Sigmoid colon (tissue), 7 donors: ENCODE measurements around the gene PRDX5. TPM values are rescaled to one million over a fixed set of nuclear protein-coding genes. Genes with fewer than 3 reads are reported as not detected.

Source experiments
- DNase-seq: peaks from one replicate; pipeline ENCODE4 v3.0.0-alpha.2; 2019
- H3K27ac ChIP-seq, 4 donors: fragments of 200-600 bp; sonication (generic); one replicate each; pipeline ENCODE4 v1.5.1; 2016 to 2019; ENCODE audit warnings: mild to moderate bottlenecking in 1 of 4
- H3K27me3 ChIP-seq, 3 donors: fragments of 200-600 bp; sonication (generic); one replicate each; pipeline ENCODE4 v1.5.1; 2019; ENCODE audit warnings: mild to moderate bottlenecking in 1 of 3
- H3K36me3 ChIP-seq, 4 donors: fragments of 200-600 bp; sonication (generic); one replicate each; pipeline ENCODE4 v1.5.1; 2016 to 2019
- H3K4me1 ChIP-seq, 4 donors: fragments of 200-600 bp; sonication (generic); one replicate each; pipeline ENCODE4 v1.5.1; 2017 to 2019
- H3K4me3 ChIP-seq, 4 donors: fragments of 200-600 bp; sonication (generic); one replicate each; pipeline ENCODE4 v1.5.1; 2017 to 2019; ENCODE audit warnings: mild to moderate bottlenecking in 2 of 4, moderate library complexity in 1 of 4
- H3K9me3 ChIP-seq, 4 donors: fragments of 200-600 bp in 3 of 4; sonication (generic) in 3 of 4; one replicate each; pipeline versions ENCODE4 v1.5.1 to v1.6.1; 2013 to 2019
- EP300 ChIP-seq, 4 donors: sonication (generic); formaldehyde crosslinking; IDR thresholded peaks; one replicate each; pipeline ENCODE4 v1.6.1; 2017; ENCODE audit warnings: antibody characterized with exemption in 4 of 4
- POLR2A ChIP-seq, 2 donors: fragments of 450-650 bp; IDR thresholded peaks; one replicate each; pipeline ENCODE4 v1.6.1; 2016; ENCODE audit warnings: antibody characterized with exemption in 2 of 2, mild to moderate bottlenecking in 2 of 2, moderate library complexity in 2 of 2
- POLR2AphosphoS5 ChIP-seq, 4 donors: sonication (generic); formaldehyde crosslinking; IDR thresholded peaks; one replicate each; pipeline ENCODE4 v1.6.1; 2017; ENCODE audit warnings: antibody characterized with exemption in 4 of 4
- WGBS, 2 donors: extraction: QIAGEN DNeasy Blood & Tissue Kit; methylation state at CpG; one replicate each; pipeline ENCODE4 v1.1.7; 2013; 5-methylcytosine and 5-hydroxymethylcytosine counted together
- intact Hi-C: fragments of 100-400 bp; cut with DNase I; formaldehyde crosslinking; loops from one replicate; pipeline ENCODE4 v1.15.1; 2023
- polyA plus RNA-seq, 3 donors: library from polyadenylated mRNA; stranded (reverse); fragments of 200-250 nt; gene quantifications; one replicate each; pipeline ENCODE4 v1.2.3, GENCODE V29; 2013
- total RNA-seq, 4 donors: library from RNA; depleted of rRNA; stranded (reverse); fragments of >200 nt; gene quantifications; one replicate each; pipeline ENCODE4 v1.1.0, GENCODE V29; 2016
- TF ChIP-seq, protein P1 (sequence below), 4 experiments: fragments of 450-650 bp in 3 of 4; fragments of 200-600 bp in 1 of 4; IDR thresholded peaks; one replicate each; pipeline ENCODE4 v1.5.1; 2016 to 2019; ENCODE audit warnings: antibody characterized with exemption in 4 of 4, mild to moderate bottlenecking in 3 of 4, moderate library complexity in 2 of 4
- donor health status: healthy with polysubstance abuse.
- donor health status: Bipolar disorder and iron deficiency.
- donor health status: healthy.

The PRDX5 gene
- total and polyA plus RNA-seq, 7 donors: 169 to 1,045 (median 269) TPM

DNA sequence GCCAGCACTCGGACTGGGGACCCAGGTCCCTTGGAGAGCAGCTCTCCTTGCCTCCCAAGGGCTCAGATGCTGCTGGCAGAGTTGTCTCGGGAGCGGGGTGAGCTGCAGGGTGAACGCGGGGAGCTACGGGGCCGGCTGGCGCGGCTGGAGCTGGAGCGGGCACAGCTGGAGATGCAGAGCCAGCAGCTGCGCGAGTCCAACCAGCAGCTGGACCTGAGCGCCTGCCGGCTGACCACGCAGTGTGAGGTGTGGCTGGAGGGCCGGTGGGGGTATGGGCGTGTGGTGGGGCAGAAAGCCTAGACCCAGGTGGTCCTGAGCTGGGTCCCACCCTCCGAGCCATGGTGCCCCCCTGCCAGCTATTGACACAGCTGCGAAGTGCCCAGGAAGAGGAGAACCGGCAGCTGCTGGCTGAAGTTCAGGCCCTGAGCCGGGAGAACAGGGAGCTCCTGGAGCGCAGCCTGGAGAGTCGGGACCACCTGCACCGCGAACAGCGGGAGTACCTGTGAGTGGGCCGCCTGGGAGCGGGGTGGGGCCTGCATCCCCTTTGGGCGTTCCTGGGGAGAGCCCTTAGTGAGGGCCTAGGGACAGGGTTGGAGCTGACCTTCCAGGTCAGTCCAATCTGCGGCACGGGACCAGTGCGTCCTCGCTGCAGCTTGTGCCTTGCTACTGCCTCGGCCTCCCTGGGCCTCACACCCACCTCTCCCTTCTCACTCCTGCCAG is 35.2 kb downstream of the PRDX5 start:
- no peaks in the 10 kb centered on the region for H3K27me3 ChIP-seq
- TF ChIP-seq POLR2AphosphoS5 (IDR thresholded peaks at IDR 0.05): no peak
- TF ChIP-seq, protein P1, sequence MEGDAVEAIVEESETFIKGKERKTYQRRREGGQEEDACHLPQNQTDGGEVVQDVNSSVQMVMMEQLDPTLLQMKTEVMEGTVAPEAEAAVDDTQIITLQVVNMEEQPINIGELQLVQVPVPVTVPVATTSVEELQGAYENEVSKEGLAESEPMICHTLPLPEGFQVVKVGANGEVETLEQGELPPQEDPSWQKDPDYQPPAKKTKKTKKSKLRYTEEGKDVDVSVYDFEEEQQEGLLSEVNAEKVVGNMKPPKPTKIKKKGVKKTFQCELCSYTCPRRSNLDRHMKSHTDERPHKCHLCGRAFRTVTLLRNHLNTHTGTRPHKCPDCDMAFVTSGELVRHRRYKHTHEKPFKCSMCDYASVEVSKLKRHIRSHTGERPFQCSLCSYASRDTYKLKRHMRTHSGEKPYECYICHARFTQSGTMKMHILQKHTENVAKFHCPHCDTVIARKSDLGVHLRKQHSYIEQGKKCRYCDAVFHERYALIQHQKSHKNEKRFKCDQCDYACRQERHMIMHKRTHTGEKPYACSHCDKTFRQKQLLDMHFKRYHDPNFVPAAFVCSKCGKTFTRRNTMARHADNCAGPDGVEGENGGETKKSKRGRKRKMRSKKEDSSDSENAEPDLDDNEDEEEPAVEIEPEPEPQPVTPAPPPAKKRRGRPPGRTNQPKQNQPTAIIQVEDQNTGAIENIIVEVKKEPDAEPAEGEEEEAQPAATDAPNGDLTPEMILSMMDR (IDR thresholded peaks at IDR 0.05): no peak
- TF ChIP-seq POLR2A (IDR thresholded peaks at IDR 0.05): no peak
- no peak for TF ChIP-seq EP300 (IDR thresholded peaks at IDR 0.05)
- no peaks in the 10 kb centered on the region for H3K36me3 ChIP-seq
- H3K4me3 ChIP-seq: no peak overlapping the region
- no peaks in the 10 kb centered on the region for H3K9me3 ChIP-seq
- WGBS, 2 donors: 80 to 91% methylated on average over 34 of the region's 34 CpGs
- no peak for DNase-seq
- H3K27ac ChIP-seq: no peak overlapping the region
- intact Hi-C loops: no loop called here
- H3K4me1 ChIP-seq: peaks cover 0 to 23% (median 18%) of the 10 kb centered on the region in 4 donors

DNA sequence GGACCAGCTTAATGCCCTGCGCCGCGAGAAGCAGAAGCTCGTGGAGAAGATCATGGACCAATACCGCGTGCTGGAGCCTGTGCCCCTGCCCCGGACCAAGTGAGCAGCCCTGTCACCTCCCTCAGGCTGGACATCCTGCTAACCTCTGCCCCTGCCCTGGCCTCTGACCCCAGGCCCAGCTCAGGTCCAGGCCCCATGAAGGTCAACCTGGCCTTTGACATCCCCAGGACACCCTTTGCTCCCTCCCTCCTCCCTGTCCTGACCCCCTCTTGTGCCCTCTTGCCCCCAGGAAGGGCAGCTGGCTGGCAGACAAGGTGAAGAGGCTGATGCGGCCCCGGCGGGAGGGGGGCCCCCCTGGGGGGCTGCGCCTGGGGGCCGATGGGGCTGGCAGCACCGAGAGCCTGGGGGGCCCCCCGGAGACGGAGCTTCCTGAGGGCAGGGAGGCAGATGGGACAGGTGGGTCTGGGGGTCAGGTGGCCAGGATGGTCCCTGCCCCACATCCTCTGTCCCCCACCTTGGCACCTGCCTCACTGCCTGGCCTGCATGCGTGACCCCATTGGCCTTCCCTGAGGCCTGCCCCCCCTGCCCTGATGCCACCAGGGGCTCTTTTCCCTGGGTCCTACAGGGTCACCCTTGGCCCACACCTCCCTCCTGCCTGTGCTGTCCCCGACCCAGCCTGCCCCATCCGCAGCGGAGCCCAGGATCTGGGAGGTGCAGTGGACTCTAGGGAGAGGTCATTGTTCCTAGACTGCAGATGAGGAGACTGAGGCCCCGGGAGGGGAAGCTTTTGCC is 36.0 kb downstream of the PRDX5 start:
- no peak for TF ChIP-seq POLR2AphosphoS5 (IDR thresholded peaks at IDR 0.05)
- TF ChIP-seq POLR2A (IDR thresholded peaks at IDR 0.05): no peak
- TF ChIP-seq EP300 (IDR thresholded peaks at IDR 0.05): no peak
- TF ChIP-seq, protein P1 (IDR thresholded peaks at IDR 0.05): no peak
- no peaks in the 10 kb centered on the region for H3K36me3 ChIP-seq
- 82 to 89% methylated on average over 20 of the region's 20 CpGs for WGBS, 2 donors
- no peaks in the 10 kb centered on the region for H3K9me3 ChIP-seq
- H3K4me1 ChIP-seq: peaks cover 0 to 30% (median 24%) of the 10 kb centered on the region in 4 donors
- DNase-seq: no peak
- H3K4me3 ChIP-seq: no peak overlapping the region
- intact Hi-C loops: no loop called here
- H3K27me3 ChIP-seq: no peaks in the 10 kb centered on the region
- H3K27ac ChIP-seq: no peak overlapping the region

DNA sequence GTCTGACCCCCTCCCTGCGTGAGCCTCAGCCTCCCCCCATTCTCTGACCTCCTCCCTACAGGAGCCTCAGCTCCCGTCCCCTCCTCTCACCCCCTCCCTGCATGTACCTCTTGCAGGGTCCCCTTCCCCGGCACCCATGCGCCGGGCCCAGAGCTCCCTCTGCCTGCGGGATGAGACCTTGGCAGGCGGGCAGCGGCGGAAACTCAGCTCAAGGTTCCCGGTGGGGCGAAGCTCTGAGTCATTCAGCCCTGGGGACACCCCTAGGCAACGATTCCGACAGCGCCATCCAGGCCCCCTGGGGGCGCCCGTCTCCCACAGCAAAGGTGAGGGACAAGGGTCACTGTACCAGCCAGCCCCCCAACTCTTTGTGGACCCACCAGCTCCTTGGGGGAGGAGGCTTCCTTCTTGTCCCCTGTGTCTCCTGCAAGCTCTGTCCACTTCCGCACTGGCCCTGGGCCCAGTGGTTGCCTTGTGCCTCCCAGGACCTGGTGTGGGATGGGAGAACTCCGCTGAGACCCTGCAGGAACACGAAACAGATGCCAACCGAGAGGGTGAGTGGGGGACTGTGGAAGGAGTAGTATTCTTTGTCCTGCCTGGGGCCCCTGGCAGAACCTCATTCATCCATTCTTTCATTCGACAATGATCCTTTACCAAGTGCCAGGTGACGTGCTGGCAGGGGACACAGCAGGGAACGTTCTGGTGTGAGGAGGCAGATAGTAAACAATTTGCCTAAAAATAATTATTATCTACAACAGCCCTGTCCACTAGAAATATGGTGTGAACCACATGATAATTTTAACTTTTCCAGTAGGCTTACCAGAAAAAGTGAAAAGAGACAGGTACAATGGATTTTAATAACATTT is 37.4 kb downstream of the PRDX5 start:
- Histone ChIP-seq H3K27ac (peak overlapping the region in 3 of 4 donors; percentile 17 to 62 (median 56)), H3K36me3 (no peaks in the 10 kb centered on the region), H3K4me1 (peaks cover 0 to 41% (median 35%) of the 10 kb centered on the region in 4 donors), H3K4me3 (peak overlapping the region in 3 of 4 donors; percentile 5 to 32 (median 28)), H3K9me3 (no peaks in the 10 kb centered on the region), H3K27me3 (no peaks in the 10 kb centered on the region)
- 14 to 28% methylated on average over 23 of the region's 23 CpGs for whole genome bisulfite sequencing, 2 donors
- TF ChIP-seq POLR2AphosphoS5 (IDR thresholded peaks at IDR 0.05) (no peak), POLR2A (IDR thresholded peaks at IDR 0.05) (no peak), EP300 (IDR thresholded peaks at IDR 0.05) (no peak)
- TF ChIP-seq, protein P1 (IDR thresholded peaks at IDR 0.05): peak; percentile 47 to 69 (median 65)
- peak; percentile 89 for DNase-seq
- intact Hi-C loops: loop anchor here (1.0 kb wide), 1 partner anchor 37 kb away; the partner anchor contains the start of gene PRDX5

DNA sequence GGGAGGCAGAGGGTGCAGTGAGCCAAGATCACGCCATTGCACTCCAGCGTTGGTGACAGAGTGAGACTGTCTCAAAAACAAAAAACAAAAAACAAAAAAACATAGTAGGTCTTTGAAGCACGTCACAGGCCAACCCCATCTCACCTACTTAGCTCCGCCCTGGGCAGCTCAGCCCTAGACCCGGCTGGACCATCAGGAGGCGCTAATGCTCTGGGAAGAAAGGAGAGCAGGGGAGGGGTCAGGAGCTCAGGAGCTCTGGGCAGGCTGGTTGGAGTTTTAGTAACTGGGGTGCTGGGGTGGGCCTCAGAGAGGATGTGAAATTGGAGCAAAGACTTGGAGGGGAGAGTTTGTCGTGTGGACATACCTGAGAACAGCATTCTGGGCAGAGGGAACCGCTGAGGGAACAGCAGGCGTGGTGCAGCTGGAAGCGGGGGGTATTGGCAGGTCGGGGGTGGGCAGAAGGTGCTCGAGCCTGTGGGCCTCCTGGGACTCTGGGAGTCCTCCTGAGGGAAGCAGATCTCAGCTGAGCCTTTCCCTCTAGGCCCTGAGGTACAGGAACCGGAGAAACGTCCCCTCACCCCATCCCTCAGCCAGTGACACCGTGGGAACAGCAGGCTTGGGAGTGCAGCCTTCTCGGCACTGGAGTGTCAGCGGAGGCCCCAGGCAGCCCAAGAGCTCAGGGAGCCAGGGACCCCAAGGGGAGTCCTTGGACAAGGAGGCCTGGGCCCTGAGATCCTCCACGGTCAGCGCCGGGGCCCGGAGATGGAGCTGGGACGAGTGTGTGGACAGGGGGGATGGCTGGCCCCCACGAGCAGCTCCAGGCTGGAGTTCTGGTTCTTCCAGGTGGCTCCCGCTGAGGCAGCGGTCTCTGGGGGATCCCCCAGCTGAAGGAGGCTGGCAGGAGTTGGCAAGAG is 38.8 kb downstream of the PRDX5 start:
- DNase-seq: no peak
- Histone ChIP-seq H3K27me3 (no peaks in the 10 kb centered on the region), H3K4me3 (no peak overlapping the region), H3K4me1 (peaks cover 0 to 45% (median 38%) of the 10 kb centered on the region in 4 donors), H3K36me3 (peaks cover 0 to 10% (median 7%) of the 10 kb centered on the region in 4 donors), H3K27ac (no peak overlapping the region), H3K9me3 (no peaks in the 10 kb centered on the region)
- TF ChIP-seq, protein P1 (IDR thresholded peaks at IDR 0.05): peak in 1 of 4 experiments; percentile 9
- TF ChIP-seq POLR2AphosphoS5 (IDR thresholded peaks at IDR 0.05): no peak
- intact Hi-C loops: no loop called here
- 85 to 89% methylated on average over 25 of the region's 25 CpGs for WGBS, 2 donors
